ENCODE measurements around the gene OR6K6. TPM values are rescaled to one million over a fixed set of nuclear protein-coding genes. Genes with fewer than 3 reads are reported as not detected.

Gene OR6K6
- total RNA-seq, 1 donor from 2014 or later, result not detected

DNA sequence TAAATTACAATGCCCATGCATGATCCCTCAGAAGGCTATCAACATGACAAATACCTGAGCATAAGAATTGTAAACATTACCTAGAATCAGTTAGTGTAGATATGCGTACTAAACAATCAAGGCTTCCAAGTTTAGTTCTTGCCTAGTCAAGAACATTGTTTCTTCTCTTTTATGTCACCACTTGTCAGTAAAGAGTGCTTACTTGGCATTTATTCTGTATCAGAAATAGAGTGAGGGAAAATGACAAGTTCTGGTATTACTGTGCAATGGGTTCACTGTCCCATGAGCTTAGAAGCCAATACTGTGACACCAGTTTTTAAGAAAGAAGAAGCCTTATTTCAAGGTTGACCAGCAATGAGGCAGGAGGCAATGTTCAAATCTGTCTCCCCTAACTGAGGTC, 49.2 kb downstream of the OR6K6 start:
- DNase-seq, result no peak

Other genes with a start within 250 kb of the OR6K6 start
- not detected in 2 replicates for gene OR6Y1, start 200.3 kb upstream of the OR6K6 start, total RNA-seq
- not detected in 2 replicates for gene OR6P1, start 184.1 kb upstream of the OR6K6 start, total RNA-seq
- gene OR10X1, start 174.8 kb upstream of the OR6K6 start, total RNA-seq, result not detected in 2 replicates
- not detected in 2 replicates for gene OR10Z1, start 149.5 kb upstream of the OR6K6 start, total RNA-seq
- gene SPTA1, start 68.0 kb upstream of the OR6K6 start, total RNA-seq, result 2.0 and 3.1 TPM in 2 replicates
- gene OR6K2, start 54.1 kb upstream of the OR6K6 start, total RNA-seq, result not detected in 2 replicates
- gene OR6K3, start 34.0 kb upstream of the OR6K6 start, total RNA-seq, result not detected in 2 replicates
- gene OR6N1, start 17.5 kb downstream of the OR6K6 start, total RNA-seq, result not detected in 2 replicates
- not detected in 2 replicates for gene OR6N2, start 26.5 kb downstream of the OR6K6 start, total RNA-seq
- not detected in 2 replicates for gene MNDA, start 76.6 kb downstream of the OR6K6 start, total RNA-seq
- gene PYHIN1, start 176.8 kb downstream of the OR6K6 start, total RNA-seq, result not detected in 2 replicates